Liver (tissue), 3 donors: ENCODE measurements around the gene CCL28.

Experiments
- CTCF ChIP-seq: fragments of 150-350 bp; IDR thresholded peaks from 2 replicates; pipeline ENCODE4 v1.5.1; 2017; ENCODE audit warnings: improper control_type of control experiment, low read depth, low read length; ENCODE audit not compliant: missing input control
- EGR1 ChIP-seq, 2 donors: IDR thresholded peaks; 2 replicates each; pipeline ENCODE4 v1.6.1; 2016 to 2018; ENCODE audit warnings: antibody characterized with exemption in 2 of 2, low read depth in 2 of 2
- FOXA1 ChIP-seq: IDR thresholded peaks from 2 replicates; pipeline ENCODE4 v1.6.1; 2016; ENCODE audit warnings: antibody characterized with exemption
- GABPA ChIP-seq, 2 donors: IDR thresholded peaks in 1 of 2; conservative IDR thresholded peaks in 1 of 2; 2 replicates each; pipeline ENCODE4 v1.6.1; 2016; ENCODE audit warnings: antibody characterized with exemption in 2 of 2, mild to moderate bottlenecking in 1 of 2, moderate library complexity in 1 of 2
- HNF4A ChIP-seq, 2 donors: conservative IDR thresholded peaks; 2 replicates each; pipeline ENCODE4 v1.6.1; 2016; ENCODE audit warnings: antibody characterized with exemption in 2 of 2, mild to moderate bottlenecking in 2 of 2
- JUND ChIP-seq, 2 donors: IDR thresholded peaks; 2 replicates each; pipeline ENCODE4 v1.6.1; 2016; ENCODE audit warnings: antibody characterized with exemption in 2 of 2
- MAX ChIP-seq: IDR thresholded peaks from 2 replicates; pipeline ENCODE4 v1.6.1; 2016; ENCODE audit warnings: antibody characterized with exemption
- RAD21 ChIP-seq, 2 donors: IDR thresholded peaks; 2 replicates each; pipeline ENCODE4 v1.6.1; 2016; ENCODE audit warnings: antibody characterized with exemption in 2 of 2, mild to moderate bottlenecking in 2 of 2
- REST ChIP-seq: IDR thresholded peaks from 2 replicates; pipeline ENCODE4 v1.6.1; 2016; ENCODE audit warnings: antibody characterized with exemption, mild to moderate bottlenecking
- RXRA ChIP-seq, 2 donors: IDR thresholded peaks; 2 replicates each; pipeline ENCODE4 v1.6.1; 2017 to 2018; ENCODE audit warnings: antibody characterized with exemption in 2 of 2, mild to moderate bottlenecking in 1 of 2
- TAF1 ChIP-seq: conservative IDR thresholded peaks from 2 replicates; pipeline ENCODE4 v1.6.1; 2016; ENCODE audit warnings: antibody characterized with exemption, mild to moderate bottlenecking
- YY1 ChIP-seq: IDR thresholded peaks from 2 replicates; pipeline ENCODE4 v1.6.1; 2016; ENCODE audit warnings: antibody characterized with exemption, mild to moderate bottlenecking
- ZBTB33 ChIP-seq: IDR thresholded peaks from 2 replicates; pipeline ENCODE4 v1.6.1; 2016; ENCODE audit warnings: antibody characterized with exemption
- donor health status: healthy.
- donor health status: healthy.

- no peak for TF ChIP-seq CTCF
- no peak for TF ChIP-seq ZBTB33
- TF ChIP-seq MAX, result no peak
- TF ChIP-seq REST, result no peak
- no peak for TF ChIP-seq RAD21 (IDR thresholded peaks at IDR 0.05)
- TF ChIP-seq EGR1 (IDR thresholded peaks at IDR 0.05; ENCODE audit: low read depth in 2 of 2), result no peak
- no peak for TF ChIP-seq GABPA (IDR thresholded peaks at IDR 0.05 in 1 of 2, conservative IDR thresholded peaks at IDR 0.05 in 1 of 2)
- no peak for TF ChIP-seq YY1
- TF ChIP-seq RXRA (IDR thresholded peaks at IDR 0.05), result no peak
- TF ChIP-seq TAF1, result no peak
- no peak for TF ChIP-seq JUND (IDR thresholded peaks at IDR 0.05)
- TF ChIP-seq HNF4A (conservative IDR thresholded peaks at IDR 0.05), result no peak
- no peak for TF ChIP-seq FOXA1
Observed at GRCh38 chr5:43348861-43349363, 63.3 kb downstream of the CCL28 start.
